HG02571 (cell line): ENCODE measurements around the gene LMCD1.

Experiments
- ATAC-seq: cut with Tn5 transposase; IDR thresholded peaks from one replicate; pipeline ENCODE4 v1.9.1; 2021; ENCODE audit warnings: mild to moderate bottlenecking, moderate library complexity; ENCODE audit not compliant: unreplicated experiment

The LMCD1 gene, protein sequence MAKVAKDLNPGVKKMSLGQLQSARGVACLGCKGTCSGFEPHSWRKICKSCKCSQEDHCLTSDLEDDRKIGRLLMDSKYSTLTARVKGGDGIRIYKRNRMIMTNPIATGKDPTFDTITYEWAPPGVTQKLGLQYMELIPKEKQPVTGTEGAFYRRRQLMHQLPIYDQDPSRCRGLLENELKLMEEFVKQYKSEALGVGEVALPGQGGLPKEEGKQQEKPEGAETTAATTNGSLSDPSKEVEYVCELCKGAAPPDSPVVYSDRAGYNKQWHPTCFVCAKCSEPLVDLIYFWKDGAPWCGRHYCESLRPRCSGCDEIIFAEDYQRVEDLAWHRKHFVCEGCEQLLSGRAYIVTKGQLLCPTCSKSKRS

DNA sequence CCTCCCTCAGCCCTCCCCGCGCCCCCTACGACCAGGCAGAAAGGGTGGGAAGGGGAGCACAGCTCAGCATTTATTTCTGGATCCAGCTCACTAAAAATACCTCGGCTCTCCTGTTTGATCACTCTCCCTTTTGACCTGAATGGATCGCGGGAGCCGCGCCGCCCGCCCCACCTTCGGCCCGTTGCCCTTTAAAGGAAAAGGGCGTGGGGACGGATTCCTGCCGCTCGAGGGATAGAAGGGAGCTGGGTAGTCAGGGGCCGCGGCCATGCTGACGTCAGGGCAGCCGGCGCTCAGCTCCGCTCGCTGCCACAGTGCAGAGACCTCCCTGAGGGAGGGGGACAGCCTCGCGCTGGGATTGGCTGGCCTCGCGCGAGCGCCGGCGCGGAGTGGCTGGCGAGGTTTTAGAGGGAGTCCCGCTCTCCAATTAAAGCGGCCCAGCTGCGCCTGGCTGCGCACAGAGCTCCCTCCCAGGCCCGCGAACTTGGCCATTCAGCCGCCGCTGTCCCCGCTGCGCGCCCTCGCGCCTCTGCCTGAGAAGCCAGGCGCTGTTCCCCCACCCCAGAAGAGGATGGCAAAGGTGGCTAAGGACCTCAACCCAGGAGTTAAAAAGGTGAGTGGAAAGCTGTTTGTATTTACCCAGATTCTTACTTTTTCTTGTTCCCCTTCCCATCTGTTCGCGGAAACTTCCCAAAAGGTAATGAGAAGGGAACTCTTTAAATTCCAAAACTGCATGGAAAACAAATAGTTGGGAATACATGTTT, at the start of gene LMCD1:
LMCD1 (plus strand) TSS at position 453 of the 761 bp plus-strand sequence; CDS start at position 569, 116 bp downstream.
- peak; percentile 97 for ATAC-seq

DNA sequence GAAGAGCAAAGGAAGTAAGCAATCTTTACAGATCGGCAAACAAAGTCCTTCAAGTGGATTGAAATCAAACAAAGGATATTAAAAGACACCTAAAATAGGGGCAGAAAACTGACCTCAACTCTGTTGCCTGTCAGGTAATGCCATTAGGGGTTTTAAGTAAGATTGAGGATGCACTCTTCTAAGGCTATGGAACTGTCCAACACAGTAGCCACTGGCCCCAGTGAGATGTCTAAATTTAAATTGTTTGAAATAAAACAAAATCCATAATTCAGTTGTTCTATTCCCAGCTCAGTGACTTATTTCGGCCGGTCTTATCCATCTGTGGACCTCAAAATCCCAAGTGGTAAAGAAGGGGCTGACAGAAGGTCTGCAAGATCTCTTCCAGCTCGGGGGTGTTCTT, 49.5 kb upstream of the LMCD1 start:
- ATAC-seq, result no peak

DNA sequence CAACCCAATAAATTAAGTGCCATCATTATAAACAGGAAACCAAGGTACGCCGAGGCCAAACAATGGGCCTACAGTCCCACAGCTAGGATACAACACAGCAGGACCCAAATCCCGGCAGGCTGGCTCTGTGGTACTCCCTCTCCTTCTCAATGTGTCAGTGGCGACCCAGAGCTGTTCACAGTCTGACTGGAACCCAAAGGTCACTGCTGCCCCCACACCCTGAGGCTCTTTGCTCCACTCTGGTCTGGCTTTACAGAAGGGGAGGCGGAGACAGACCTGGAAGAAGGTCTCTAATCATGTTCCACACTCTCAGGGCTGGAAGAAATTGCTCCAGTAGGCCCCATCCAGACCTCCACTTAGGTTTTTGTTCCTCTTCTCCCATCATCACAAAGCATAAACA, 48.5 kb upstream of the LMCD1 start:
- ATAC-seq, result no peak

DNA sequence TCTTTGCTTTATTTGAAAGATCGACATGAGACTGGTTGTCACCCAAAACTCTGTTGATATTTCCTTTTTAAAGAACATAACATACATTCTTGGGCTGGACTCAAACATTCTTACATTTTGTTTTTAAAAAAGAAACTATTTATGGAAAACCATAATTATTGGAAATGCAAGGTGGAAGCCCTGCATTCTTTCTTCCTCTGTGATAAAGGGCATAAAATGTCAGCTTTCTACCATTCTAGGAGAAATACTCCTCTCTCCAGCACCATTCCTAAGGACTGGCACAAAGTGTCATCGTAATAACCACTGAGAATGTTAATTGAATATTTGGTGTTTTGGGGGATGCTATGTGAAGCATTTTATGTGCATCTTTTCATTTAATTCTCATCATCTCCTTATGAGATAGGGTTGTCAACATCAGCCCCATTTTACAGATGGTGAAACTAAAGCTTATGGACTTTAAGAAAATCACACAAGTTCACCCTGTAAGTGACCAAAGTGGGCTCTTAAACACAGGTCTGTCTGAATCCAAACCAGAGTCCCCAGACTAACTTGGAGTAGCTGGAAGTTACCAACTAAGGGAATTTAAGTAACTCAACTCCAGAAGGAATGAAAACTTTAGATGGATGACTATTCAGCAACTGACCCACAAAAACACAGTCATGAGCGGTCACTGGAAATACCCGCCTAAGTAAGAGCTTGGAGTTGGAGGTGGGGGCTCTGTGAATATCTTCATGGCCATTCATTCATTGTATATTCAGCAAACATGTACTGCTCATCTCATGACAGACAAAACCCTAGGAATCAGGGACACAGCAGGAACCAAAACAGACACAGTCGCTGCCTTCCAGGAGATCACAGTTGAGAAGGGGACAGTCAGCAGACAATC, 45.9 kb upstream of the LMCD1 start:
- no peak for ATAC-seq

DNA sequence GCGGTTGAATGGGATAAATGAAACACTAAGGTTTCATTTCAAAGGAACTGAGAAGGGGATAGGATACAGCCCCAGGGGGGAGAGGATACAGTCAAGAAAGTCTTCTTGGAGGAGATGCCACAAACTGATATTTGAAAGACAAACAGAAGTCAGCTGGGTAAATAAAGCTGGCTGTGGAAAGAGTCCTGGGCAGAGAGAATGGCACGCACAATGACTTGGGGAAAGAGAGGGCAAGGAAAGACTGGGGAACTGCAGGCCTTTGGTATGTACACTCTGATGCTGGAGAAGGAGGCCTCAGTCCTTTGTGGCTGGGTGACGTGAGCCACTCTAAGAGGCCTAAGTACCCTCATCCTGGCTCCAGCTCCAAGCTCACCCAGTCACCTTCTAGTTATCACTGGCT, 45.2 kb upstream of the LMCD1 start:
- ATAC-seq, result no peak

DNA sequence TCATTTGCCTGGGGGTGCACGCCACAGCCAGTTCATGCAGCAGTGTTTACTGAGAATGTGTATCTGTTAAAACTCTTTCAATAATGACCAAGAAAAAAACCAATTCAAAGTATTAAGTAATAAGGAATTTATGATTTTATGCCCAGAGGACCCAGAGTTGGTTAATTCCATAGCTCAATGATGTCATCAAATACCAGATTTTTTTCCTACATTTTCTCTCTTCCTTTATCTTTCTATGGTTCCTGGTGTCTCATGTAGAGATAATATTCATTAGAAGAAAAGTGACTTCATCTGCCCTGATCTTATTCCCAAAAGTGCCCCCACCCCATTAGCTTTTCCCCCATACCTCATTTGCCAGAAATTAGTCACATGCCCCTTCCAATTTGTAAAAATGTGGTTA, 44.6 kb upstream of the LMCD1 start:
- ATAC-seq, result no peak

DNA sequence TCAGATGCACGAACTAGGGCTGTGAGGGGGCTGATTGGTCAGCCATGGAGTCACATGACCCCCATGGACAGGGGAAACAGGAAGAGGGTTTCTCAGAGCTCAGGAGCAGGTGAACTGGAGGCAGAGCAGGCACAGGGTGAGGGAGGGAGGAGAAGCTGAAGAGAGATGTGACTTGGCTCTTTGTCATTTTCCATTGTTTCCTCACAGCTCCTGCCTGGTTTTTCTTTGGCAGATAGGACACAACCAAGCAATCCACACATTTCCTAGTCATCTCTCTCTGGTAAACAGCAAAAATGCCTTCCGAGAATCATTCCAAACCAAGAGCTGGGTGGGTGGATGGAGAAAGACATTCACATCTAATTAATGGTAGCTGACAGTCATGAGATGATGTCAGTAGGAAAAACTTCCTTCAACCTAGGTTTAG, 43.4 kb upstream of the LMCD1 start:
- no peak for ATAC-seq

DNA sequence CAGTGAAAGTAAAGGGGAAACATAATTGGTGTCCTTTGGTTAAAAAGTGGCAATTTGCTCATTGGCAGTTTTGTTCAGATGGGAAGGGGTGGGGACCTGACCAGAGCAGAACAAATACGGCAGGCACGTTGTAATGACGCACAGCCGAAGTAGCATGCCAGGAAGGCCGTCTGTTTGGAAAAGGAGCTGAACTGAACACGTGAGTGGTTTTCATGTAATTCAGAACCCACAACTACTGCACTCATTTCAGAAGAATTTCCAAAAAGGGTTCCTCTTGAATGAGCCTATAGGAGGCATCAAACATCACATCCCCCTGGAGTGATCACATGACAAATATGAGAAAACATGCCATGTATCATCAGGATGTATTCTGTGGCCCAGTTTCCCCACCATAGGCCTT, 42.9 kb upstream of the LMCD1 start:
- no peak for ATAC-seq

DNA sequence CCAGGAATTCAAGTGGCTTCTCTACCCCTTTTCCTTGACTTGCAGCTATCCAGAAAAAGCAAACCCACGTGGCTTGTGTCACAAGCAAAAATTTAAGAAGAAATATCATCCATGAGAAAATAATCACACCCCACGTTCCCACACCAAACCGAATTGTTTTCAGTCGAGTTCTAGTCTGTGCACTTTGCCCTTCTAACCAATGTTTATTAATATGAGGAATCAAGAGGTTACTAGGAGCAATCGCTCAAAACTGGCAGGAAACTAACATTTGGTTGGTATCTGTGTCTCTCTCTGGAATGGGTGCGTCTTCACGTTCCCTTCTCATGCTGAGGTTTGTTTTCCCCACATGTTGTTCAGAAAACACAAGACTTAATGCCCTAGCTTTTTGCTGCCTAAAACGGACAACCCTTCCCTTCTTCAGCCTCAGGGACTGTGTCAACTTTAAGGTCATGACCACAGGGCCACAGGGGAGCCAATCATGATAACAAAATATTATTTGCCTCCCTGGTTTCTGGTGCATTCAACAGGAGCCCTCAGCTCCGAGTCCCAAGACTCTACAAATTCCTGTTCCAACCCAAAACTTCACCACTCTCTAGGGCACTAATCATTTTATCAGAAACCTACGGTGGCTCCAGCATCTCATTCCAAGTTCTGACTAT, 41.4 kb upstream of the LMCD1 start:
- no peak for ATAC-seq

DNA sequence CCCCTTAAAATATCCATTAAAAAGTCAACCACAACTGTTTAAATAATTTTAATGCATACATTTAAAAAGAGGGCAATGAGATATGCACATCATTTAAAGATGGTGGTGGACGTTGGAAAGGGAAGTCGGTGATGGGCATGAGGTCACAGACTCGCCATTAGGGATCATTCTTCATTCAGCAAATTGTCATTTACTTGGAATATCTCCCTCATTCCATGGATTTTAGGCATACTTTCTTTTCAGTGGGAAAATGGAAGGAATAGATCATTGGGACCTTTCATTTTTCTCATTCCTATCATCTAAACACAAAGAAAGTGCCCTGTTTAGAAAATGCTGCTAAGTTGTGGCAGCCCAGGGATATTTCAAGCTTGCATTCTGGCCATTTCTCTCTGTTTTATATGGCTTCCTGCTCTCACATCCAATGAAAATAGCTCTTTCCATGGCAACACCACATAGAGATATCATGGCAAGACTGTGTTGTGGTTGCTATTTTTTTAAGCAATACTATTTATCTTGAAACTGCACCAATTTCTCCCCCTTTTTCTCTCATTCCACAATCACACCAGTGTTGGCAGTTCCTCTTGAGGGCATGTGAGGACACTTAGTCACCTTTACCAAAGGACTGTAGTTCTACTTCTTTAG, 40.7 kb upstream of the LMCD1 start:
- ATAC-seq, result no peak

DNA sequence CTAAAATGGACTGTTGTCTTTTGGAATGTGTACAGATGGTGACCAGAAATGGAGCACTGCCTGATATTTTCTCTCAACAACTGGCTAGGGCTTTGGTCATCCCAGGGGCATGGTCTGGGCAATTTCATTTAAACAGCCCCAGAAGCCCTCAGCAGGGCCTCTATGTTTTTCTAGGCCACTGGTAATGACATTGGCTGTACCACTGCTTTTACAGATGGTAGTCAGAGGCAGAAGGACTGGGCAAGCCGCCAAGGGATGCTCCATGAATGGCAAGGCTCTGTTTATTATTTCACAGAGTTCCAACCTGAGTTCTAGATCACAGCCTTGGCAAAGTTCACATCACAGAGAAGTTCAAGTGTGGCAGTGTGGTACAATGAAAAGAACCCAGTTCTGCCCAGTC, 37.0 kb upstream of the LMCD1 start:
- ATAC-seq, result no peak

DNA sequence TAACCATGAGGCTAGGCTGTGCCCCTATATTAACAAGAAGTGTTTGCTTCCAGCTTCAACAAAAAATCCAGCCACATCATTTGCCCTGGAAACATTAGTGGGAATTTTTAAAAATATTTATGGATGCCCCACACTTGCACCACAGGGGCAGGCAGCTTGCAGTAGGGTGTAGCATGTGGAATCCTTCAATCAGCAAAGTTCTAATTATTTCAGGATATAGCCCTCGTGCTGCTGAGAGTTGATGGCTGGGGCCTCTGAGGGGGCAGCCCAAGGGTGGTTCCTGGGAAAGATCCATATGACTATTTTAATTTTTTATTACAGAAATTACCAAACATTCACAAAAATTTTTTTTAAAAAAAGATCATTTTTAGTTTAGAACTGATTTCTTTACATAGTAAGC, 35.1 kb upstream of the LMCD1 start:
- ATAC-seq, result no peak

DNA sequence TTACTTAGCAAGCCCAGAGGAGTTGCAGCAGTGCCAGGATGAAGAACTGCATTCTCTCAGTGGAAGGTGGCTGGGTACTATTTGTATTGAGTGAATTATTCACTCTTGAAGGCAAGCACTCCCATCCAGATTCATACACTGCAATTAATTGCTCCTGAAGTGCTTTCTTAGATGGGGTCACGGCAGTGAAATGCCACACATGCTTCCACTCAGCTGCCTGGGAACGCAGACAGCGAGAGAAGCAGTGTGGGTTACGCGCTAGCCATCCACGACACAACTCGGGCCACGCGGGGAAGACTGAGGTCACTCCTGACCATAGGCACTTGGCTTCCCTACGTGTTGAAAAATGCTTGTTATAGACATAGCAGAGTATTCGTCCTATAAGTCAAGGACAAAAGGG, 30.8 kb upstream of the LMCD1 start:
- no peak for ATAC-seq

DNA sequence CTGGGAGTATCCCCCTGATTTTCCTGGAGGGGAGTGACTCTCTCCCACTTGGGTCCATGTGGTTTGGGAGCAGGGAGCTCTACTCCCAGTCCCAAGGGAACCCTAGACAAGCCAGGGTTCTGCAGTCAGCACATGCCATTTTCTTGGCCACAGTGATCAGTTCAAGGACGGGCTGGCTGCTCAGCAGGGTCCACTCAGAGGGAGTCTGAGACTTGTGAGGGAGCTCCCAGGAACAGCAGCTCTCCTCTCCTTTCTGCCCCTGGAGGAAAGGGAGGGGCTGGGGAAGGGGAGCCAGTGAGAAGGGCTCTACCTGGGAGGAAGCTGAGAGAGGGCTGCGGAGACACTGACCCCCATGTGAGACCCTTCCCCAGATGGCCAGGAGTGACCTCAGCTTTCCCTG, 29.1 kb upstream of the LMCD1 start:
- ATAC-seq, result no peak

DNA sequence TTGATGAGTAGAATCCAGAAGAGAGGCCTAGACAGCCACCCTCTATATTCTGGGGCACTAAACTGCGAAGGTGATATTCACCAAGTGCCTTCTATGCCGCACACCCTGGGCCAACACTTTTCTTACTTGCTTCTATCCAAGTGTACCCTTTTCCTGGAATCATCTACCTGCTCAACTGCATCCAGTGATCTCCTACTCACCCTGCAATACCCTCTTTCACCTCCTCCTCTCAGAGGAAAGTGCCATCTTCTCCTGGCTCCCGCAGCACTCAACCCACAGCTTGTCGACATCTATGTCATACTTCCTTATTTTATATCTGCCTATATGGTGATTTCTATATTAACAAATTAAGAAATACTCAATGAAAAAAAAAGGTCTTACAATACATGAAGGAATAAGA, 28.6 kb upstream of the LMCD1 start:
- no peak for ATAC-seq

DNA sequence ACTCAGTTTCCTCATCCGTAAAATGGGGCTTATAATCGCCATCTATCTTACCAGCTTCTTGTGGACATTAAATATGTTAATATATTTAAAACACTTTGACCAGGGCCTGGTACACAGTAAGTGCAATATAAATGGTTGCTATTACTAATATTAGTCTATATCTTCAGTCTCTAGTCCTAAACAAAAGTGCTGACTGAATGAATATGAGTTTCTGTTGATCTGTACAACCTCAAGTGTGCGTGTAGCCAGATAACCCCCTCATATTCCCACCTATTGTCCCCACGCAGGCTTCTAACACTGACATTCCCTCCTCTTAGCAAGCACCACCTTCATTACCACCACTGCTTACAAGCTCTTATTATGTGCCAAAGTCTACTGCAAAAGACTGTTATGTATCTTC, 27.6 kb upstream of the LMCD1 start:
- ATAC-seq, result no peak

DNA sequence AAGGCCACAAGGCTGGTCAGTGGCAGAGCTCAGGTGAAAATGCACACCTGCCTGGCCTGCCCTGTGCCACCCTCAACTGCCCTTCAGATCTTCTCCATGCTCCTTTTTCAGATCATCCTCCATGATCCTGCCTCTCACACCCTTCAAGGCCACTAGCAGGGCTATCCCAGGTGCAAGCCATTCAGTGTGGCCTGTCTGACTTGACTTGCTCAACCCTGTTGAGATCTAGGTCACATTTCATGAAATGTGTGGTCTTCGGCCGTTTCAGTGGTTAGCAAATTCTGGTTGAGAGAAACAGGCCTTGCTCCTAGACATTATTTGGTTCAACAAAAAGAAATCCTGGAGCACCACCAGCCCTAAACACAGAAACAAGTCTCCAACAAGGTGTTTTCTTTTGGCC, 26.6 kb upstream of the LMCD1 start:
- ATAC-seq, result no peak

DNA sequence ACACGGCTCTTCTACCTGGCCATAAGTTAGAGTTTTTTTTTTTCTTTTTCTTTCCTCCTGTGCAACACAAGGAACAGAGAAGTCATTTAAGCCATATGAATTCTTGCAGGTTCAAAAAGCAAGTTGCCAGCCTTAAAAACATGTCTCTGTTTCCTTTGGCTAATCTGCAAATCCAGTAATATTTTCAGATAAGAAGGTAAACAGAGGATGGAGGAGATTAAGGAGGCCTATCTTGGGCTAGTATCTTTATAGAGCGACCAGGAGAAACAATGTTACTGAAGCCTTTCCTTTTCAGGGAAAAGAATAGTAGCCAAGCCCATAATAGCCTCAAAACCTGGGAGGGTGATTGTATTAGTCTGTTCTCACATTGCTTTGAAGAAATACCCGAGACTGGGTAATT, 20.9 kb upstream of the LMCD1 start:
- ATAC-seq, result no peak

DNA sequence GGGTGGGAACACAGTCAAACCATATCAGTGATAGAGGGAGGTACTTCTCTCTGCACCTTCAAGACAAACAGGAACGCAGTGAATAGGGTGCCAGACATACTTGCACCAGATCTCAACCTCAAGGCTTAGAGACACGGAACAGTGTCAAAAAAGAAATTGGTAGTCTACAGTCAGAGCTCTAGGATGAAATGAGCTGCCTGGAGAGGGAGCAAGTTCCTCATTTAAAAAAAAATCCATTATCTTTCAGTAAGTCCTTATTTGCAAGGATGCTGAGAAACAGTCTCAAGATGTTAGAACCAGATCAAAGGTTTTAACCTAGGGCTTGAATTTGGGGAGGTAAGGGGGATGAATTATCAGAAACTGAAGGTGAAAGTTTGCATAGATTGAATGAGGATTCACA, 20.2 kb upstream of the LMCD1 start:
- no peak for ATAC-seq

DNA sequence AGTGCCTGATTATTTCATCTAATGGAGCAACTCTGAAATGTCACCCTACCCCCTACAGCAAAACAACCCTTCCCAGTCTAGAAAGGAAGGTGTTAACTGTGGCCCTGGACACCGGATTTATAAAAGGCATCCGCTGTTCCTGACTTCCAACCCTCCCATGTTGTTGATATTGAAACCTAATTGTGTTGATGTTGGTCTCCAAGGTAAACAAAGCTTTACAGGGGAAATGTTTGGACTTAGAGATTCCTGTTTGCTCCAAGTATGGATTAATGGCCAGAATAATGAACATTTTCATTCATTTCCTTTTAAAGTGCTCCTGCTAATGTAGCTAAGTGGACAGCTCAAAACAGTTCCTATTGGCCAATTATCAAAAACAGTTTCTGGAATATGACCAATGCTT, 19.4 kb upstream of the LMCD1 start:
- ATAC-seq, result no peak
